Skin of body (tissue), 2 donors: ENCODE data around the gene AP3B1. TPM values are rescaled to one million over a fixed set of nuclear protein-coding genes. Genes with fewer than 3 reads are reported as not detected.

Source experiments
- DNase-seq: peaks from one replicate; lab custom pipeline; 2025; lab: John Stamatoyannopoulos, UW
- total RNA-seq: library from RNA; depleted of rRNA; stranded (reverse); fragments of >200 nt; gene quantifications from one replicate; pipeline ENCODE4 v1.2.3, GENCODE V29; 2014

The AP3B1 gene, protein sequence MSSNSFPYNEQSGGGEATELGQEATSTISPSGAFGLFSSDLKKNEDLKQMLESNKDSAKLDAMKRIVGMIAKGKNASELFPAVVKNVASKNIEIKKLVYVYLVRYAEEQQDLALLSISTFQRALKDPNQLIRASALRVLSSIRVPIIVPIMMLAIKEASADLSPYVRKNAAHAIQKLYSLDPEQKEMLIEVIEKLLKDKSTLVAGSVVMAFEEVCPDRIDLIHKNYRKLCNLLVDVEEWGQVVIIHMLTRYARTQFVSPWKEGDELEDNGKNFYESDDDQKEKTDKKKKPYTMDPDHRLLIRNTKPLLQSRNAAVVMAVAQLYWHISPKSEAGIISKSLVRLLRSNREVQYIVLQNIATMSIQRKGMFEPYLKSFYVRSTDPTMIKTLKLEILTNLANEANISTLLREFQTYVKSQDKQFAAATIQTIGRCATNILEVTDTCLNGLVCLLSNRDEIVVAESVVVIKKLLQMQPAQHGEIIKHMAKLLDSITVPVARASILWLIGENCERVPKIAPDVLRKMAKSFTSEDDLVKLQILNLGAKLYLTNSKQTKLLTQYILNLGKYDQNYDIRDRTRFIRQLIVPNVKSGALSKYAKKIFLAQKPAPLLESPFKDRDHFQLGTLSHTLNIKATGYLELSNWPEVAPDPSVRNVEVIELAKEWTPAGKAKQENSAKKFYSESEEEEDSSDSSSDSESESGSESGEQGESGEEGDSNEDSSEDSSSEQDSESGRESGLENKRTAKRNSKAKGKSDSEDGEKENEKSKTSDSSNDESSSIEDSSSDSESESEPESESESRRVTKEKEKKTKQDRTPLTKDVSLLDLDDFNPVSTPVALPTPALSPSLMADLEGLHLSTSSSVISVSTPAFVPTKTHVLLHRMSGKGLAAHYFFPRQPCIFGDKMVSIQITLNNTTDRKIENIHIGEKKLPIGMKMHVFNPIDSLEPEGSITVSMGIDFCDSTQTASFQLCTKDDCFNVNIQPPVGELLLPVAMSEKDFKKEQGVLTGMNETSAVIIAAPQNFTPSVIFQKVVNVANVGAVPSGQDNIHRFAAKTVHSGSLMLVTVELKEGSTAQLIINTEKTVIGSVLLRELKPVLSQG
- 50.3 TPM for total RNA-seq

DNA sequence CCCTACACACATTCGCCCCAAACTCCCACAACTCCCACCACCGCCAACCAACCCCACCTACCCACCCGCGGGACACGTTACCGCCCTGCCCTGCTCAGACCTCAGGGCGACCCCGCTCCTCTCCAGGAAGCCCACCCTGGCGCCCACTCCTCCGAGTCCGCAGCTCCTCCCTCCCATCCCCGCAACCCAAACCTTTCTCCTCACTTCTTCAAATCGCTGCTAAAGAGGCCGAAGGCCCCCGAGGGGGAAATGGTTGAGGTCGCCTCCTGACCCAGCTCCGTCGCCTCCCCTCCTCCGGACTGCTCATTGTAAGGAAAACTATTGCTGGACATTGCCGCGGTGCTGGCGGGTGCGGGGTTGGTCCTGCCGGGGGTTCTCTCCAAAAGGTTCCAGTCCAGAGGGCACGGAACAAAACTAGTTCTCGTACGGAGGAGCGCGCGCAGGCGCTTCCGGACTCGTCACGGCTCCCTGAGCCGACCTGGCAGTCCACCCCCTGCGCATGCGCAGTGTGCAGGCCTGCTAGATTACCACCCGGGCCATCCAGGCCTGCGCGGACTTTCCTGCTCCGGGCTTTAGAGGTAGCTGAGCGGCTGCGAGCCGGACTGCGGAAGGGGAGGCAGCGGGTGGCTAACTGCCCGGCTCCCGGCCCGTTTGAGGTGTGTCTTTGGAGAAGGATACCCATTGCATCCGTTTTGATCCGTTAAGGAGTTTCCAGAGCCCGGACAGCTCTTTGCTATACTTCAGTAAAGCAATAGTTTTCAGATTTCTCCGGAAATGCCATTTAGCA lies at the start of gene AP3B1:
AP3B1 (minus strand) TSS at position 451 of the 787 bp plus-strand sequence; CDS start at position 332, 119 bp downstream.
- peak; percentile 98 for DNase-seq

DNA sequence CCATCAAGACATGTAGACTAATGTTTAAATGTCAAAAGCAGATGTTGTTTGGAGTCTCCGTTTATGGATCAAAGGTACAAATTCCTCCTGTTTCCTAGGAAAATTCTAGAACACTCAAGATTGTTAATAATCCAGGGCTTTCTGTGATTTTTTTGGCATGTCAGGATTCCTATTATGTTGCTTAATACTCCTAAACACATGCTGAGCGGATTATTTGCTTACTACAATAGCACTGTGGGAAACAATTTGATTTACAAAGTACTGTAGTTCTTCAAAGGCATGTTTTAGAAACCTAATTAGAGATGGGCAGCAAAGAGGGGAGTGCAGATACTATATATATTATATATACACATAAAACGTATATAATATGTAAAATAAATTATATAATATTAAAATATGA lies 46.9 kb upstream of the AP3B1 start:
- no peak for DNase-seq

DNA sequence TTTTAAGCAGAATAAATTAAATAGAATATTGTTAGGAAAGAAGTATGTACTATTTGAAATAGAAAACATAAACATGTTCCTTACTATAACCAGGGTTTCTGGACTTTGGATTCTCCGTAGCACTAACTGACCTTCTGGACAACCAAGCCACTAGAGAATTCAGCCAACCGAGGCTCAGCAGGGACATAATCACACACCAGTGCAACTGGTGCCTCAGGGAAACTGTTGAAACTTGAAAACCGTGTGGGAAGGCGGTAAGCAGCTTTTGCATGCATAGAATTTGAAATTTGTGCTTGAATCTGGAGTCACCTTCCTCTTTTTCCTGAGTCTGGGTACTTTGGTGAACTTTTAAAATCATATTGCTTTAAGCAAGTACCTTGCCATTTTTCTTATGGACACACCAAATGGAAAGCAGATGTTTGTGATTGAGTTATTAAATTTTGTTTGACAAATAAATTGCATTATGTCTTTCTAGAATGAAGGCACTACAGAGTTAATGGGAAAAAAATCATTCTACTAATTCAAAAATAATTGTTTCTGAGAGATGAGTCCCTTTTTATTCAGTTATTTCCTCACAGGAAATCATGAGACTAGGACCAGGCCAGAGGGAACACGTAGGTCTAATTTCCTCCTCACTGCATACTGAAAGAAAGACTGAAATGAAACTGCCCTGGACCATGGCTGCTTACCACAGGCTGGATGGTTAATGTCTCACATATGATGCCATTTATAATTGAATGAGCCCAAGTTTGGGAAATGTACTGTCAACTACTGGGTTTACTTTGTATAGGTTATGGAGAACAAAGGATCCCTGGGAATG lies 45.3 kb upstream of the AP3B1 start:
- DNase-seq, result no peak

DNA sequence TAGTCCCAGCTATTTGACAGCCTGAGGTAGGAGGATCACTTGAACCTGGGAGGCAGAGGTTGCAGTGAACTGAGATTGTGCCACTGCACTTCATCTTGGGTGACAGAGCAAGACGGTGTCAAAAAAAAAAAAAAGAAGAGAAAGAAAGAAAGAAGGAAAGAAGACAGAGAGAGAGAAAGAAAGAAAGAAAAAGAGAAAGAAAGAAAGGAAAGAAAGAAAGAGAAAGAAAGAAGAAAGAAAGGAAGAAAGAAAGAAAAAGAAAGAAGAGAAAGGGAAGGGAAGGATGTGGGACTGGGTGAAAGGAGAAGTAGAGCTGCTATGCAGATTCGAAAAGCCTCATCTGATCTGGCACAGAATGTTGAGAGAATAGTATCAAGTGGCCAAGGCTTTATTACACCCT lies 42.2 kb upstream of the AP3B1 start:
- no peak for DNase-seq

DNA sequence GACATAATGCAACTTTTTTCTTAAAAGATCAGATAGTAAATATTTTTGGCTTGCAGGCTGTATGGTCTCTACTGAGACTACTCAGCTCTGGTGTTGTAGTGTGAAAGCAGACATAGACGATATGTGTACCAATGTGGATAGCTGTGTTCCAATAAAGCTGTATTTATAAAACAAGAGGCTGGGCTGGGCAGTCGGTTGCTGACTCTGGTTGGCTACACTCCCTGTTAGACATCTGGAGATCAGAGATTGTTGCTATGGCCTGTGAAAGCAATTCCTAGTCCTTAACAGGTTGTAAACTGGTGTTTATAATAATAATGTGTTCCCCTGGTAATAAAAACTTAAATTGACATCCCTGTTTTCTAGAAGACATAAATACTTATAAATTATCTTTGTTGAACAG lies 41.5 kb upstream of the AP3B1 start:
- no peak for DNase-seq

DNA sequence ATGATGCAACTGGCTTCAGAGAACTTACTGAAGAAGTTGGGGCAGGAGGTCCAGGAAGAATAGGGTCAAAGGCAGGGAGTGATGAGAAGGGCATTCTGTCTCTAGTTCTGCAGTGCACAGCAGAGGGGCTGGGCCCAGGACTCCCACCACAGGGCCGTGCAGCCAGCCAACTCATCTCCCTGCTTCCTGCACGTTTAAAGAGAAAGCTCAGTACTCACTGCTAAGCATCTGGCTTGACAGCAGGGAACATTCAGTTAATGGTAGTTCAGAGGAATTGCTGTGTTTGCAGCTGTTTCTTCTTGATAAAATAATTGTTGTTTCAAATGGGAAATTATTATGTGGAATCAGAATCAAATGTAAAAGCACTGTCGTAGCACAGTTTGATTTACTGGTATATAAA lies 40.3 kb upstream of the AP3B1 start:
- DNase-seq, result no peak

DNA sequence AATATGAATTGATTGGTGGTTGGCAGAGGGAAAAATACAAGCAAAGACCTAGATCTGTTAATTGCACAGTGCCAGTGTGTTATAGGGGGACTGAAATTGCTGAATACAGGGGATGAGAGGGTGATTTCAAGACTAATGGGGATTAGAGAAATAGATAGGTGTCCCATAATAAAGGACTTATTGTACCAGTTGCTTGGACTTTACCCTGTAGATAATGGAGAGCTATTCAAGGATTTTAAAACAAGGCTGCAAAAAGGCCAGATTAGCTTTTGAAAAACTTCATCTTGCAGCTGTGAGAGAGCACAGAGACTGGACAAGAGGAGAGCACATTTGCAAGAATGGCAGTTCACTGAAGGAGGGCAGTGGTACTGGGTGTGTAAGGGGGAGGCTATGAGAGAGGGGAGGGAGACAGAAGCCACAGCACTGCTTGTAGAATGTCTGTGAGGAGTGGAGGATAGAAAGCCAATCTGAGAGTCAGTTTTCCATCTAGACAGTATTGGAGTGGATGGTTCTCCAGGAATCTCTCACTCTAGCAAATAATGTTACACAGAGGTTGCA lies 37.1 kb upstream of the AP3B1 start:
- no peak for DNase-seq

DNA sequence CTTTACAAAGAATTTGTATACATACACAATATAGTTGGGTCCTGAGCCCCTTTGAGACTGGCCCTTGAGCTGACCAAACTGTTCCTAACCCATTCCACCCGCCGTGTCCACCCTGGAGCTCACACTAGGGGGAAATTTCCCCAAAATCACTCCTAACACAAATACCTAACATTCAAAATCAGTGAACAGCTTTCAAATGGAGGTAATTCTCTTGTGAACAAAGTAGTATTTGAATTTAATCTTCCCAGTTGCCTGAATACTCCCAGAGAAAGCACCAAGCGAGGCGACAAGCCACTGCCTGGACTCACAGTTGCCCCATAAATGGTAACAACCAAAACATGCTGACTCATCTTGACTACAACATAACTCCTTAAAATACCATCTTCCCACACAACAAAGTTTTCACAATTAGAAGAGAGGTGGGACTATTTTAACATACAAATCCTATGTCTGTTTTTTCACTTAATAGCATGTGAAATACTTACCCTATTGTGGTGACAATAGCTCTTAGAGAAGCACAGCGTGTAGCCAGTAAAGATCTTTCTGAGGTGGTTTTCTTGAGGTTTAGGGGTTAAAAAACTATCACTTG lies 34.2 kb upstream of the AP3B1 start:
- DNase-seq, result no peak

DNA sequence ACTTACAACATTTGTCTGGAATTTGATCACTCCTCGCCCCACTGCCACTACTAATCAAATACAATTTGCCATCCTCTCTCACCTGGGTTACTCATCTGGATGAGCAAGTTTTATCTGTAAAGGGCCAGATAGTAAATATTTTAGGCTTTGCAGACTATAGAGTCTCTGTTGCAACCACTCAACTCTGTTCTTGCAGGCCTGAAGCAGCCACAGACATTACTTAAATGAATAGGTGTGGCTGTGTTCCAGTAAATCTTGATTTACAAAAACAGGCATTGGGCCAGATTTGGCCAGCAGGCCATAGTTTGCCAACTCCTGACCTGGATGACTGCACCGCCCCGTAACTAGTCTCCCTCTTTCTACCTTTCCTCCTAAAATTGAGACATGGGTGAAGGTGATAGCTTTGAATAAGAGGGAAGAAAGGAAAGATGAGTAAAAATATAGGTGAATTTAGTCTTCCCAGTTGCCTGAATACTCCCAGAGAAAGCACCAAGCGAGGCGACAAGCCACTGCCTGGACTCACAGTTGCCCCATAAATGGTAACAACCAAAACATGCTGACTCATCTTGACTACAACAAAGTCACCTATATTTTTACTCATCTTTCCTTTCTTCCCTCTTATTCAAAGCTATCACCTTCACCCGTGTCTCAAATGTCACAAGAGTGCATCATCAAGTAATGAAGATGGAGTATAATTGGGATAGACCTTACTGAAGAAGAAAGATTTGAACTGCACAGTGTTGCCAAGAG lies 33.4 kb upstream of the AP3B1 start:
- no peak for DNase-seq

DNA sequence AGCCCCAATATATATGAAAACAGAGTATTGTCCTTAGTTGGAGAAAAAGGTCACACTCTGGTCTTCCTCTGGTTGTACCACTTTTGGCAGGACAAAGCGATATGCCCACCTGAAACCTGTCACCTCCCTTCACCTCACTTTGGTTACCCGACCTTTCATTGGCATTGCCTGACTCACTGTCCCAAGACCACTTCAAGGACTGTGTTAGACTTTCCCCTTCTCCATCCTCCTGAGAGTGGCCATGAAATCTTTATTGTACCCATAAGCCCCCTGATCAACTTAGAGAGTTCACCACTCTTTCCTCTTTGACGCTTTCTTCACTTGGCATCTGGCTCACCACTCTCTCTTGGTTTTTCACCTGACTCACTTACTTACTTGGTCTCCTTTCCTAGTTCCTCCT lies 32.4 kb upstream of the AP3B1 start:
- no peak for DNase-seq

DNA sequence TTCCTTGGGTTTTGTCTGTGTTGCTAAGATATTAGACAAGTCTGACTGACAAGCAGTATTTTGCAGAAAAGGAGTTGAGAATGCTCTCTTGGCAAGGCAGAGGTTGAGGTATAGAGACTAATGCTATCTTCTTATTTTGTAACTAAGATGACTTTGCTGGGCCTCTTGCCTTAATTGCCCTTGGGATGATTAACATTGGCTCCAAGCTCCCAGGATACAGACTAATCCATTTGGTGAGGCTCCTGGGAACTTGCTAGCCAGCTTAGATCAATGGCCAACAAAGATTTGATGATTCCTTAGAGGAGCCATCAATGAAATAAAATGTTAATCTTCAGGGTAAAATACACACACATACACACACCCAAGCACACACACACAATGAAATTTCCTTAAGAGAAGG lies 28.7 kb upstream of the AP3B1 start:
- no peak for DNase-seq

DNA sequence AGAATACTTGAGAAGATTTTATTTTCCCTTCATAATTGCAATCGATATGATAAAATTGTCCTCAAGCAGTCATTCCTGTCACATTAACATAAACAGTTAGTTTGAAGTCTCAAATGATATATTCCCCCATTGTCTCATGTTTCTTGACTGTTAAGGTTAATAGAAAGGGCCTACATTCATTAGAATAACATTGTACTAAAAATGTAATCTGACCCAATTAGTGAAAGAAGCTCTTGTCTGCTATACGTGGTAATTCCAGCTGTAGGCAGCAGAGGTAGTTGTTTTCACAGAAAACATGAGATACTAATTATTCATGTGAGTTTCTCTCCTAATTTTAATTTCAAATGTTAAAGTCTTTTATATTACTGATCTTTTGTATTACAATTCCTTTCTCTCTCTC lies 25.9 kb upstream of the AP3B1 start:
- DNase-seq, result peak; percentile 10

DNA sequence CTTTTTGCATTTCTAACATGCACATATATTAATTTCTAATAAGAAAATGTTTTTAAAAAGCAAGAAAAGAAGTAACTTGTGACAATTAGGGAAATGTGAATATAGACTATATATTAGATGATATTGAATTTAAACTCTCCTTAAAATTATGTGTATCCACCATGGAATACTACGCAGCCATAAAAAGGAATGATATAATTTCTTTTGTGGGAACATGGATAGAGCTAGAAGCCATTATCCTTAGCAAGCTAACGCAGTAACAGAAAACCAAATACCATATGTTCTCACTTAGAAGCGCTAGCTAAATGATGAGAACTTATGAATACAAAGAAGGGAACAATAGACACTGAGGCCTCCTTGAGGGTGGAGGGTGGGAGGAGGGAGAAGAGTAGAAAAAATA lies 23.8 kb upstream of the AP3B1 start:
- no peak for DNase-seq

DNA sequence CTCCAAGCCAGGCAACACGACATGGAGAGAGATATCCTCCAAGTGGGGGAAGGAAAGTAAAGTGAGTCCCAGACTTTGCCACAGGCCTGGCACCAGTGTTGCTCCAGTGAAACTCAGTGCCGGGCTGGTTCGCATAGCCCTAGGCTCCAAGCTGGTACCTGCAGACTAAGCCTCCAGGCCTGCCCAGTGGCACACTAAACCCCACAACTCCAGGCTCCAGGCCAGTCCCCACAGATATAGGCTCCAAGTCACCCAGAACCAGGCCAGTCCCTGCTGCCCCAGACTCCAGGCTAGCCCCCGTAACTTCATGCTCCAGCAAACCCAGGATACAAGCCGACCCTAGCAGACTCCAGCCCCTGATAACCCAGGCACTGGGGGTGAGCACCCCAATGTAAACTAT lies 23.0 kb upstream of the AP3B1 start:
- DNase-seq, result no peak

DNA sequence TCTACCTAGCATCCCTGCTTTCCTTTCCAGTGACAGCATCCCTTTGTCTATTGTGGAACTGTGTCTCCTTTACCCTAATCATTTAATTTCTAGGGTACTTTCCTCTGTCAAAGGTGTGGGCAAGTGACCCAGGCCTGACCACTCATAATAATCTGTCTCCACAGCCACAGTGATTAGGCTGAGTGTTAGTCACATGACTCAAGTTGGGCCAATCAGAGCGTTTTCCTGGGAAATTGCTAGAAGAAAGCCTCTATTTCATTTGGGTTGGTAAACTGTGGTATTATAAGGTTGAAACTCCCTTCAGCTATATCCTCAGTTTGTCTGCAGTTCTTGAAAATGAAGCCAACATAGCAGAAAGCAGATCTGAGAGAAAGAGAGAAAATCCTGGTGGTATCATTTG lies 14.2 kb upstream of the AP3B1 start:
- DNase-seq, result no peak

DNA sequence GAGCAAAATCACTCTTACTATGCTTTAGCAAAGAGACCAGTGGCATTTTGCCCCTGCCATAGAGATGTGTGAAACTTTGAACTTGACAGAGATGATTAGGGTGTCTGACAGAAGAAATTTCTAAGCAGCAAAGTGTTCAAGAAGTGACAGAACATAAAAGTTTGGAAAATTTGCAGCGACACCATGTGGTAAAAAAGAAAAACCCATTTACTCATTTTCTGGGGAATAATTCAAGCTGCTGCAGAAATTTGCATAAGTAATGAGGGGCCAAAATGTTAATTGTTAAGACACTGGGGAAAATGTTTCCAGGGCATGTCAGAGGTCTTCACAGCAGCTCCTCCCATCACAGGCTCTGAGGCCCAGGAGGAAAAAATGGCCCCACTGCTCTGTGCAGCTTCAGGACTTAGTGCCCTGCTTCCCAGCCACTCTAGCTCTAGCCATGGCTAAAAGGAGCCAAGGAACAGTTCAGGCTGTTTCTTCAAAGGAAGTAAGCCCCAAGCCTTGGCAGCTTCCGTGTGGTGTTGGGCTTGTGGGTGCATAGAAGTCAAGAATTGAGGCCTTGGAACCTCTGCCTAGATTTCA lies 6.1 kb upstream of the AP3B1 start:
- no peak for DNase-seq

DNA sequence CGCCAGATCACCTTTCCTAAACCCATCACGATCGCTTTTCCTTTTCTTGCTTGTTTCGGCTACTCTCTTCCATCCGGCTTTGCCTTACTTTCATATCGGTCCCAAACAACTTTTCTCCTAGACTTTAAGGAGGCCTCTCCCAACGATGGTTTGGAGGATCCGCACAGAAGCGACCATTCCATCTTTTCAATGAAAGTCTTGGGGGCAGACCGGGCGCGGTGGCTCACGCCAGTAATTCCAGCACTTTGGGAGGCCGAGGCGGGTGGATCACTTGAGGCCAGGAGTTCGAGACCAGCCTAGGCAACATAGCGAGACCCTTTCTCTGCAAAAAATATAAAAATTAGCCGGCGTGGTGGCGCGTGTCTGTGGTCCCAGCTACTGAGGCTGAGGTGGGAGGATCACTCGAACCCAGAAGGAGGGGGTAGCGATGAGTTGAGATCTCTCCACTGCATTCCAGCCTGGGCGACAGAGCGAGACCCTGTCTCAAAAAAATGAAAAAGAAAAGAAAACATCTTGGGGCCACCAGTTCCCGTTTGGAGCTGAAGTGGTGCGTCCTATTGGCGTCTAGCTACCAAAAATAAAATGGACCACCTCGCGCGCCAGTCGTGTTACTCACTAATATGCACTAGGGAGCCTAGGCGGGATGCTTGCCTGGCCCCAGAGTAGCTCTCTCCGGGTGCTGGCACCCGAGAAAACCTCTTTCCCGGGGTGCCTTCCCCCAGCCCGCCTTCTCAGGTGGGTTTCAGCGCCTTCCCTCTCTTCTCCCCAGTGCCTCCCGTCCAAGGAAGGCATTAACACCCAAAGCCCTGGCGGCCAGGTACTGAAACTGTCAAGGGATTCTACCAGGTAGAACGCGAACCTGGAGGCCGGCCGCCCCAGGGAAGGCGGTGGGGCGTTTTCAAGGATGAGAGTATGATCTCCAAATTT lies 800 bp upstream of the AP3B1 start:
- DNase-seq, result no peak

DNA sequence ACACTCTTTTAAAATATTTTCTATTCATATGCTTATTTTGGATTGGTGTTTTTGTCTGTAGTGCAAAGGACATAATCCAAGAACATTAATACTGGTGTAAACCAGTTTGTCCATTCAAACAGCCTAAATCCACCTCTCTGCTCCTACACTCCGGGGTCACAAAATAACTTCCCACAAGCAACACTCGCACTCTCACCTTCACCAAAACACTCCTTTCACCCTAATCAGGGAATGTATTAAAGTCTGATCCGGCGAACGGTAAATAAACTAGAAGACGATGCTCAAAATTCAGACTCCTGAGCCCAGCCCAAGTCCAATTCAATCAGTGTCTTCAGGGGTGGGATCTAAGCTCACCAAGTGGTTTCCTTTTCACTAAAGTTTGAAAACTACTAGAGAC lies 649 bp downstream of the AP3B1 start:
- no peak for DNase-seq
